PC-9 (cell line): ENCODE measurements around the gene SLC9A3. TPM values are rescaled to one million over a fixed set of nuclear protein-coding genes. Genes with fewer than 3 reads are reported as not detected.

ENCODE experiments used
- BruUV-seq: library from RNA; stranded (reverse); fragments of 400-500 nt; replicated peaks from 2 replicates; lab custom pipeline; 2021; lab: Mats Ljungman, UMichigan
- CTCF ChIA-PET: fragments of 300-600 bp; sonication (Branson Sonifier 250); formaldehyde crosslinking; loops from one replicate; lab custom pipeline; 2022; ENCODE audit warnings: antibody characterized with exemption; lab: Charles Lee
- POLR2A ChIA-PET: fragments of 300-600 bp; sonication (Branson Sonifier 250); formaldehyde crosslinking; loops from one replicate; lab custom pipeline; 2022; ENCODE audit warnings: antibody characterized with exemption; ENCODE audit not compliant: unreplicated experiment; lab: Charles Lee
- DNase-seq, 2 experiments: peaks; one replicate each; pipeline versions ENCODE4 v3.0.0 to v3.0.0-alpha.2; 2015 to 2022; ENCODE audit warnings: mixed read lengths in 1 of 2
- H2AFZ ChIP-seq: fragments of 200-600 bp; sonication (generic); 2 replicates; pipeline ENCODE4 v1.8.1; 2017; ENCODE audit warnings: antibody characterized with exemption
- H3F3A ChIP-seq: fragments of 200-600 bp; sonication (generic); 2 replicates; pipeline ENCODE4 v1.8.1; 2017; ENCODE audit warnings: antibody characterized with exemption, mild to moderate bottlenecking, low read depth; ENCODE audit not compliant: insufficient read depth
- H3K27ac ChIP-seq: fragments of 200-600 bp; sonication (generic); 2 replicates; pipeline ENCODE4 v1.6.1; 2016; ENCODE audit warnings: mixed run types
- H3K27me3 ChIP-seq: fragments of 200-600 bp; sonication (generic); 2 replicates; pipeline ENCODE4 v1.6.1; 2016; ENCODE audit warnings: low read depth, mixed run types; ENCODE audit not compliant: insufficient read depth
- H3K36me3 ChIP-seq: fragments of 200-600 bp; sonication (generic); 2 replicates; pipeline ENCODE4 v1.6.1; 2016; ENCODE audit warnings: low read depth, mixed run types
- H3K4me1 ChIP-seq: fragments of 200-600 bp; sonication (generic); replicated peaks from 2 replicates; pipeline ENCODE4 v1.6.1; 2016; ENCODE audit warnings: mixed run types; ENCODE audit not compliant: insufficient read depth
- H3K4me2 ChIP-seq: fragments of 200-600 bp; sonication (generic); 2 replicates; pipeline ENCODE4 v1.6.1; 2017; ENCODE audit warnings: mixed run types
- H3K4me3 ChIP-seq: fragments of 200-600 bp; sonication (generic); 2 replicates; pipeline ENCODE4 v1.6.1; 2016; ENCODE audit warnings: mixed run types
- H3K79me2 ChIP-seq: fragments of 200-600 bp; sonication (generic); 2 replicates; pipeline ENCODE4 v1.6.1; 2017; ENCODE audit warnings: low read depth, mixed run types
- H3K9me2 ChIP-seq: fragments of 200-600 bp; sonication (generic); 2 replicates; pipeline ENCODE4 v1.8.1; 2017; ENCODE audit warnings: mild to moderate bottlenecking; ENCODE audit not compliant: insufficient read depth
- H3K9me3 ChIP-seq: fragments of 200-600 bp; sonication (generic); 2 replicates; pipeline ENCODE4 v1.8.1; 2016; ENCODE audit warnings: low read depth; ENCODE audit not compliant: insufficient read depth
- H4K20me1 ChIP-seq: fragments of 200-600 bp; sonication (generic); 2 replicates; pipeline ENCODE4 v1.8.1; 2017; ENCODE audit not compliant: insufficient read depth
- CTCF ChIP-seq: fragments of 200-600 bp; sonication (generic); conservative IDR thresholded peaks from 2 replicates; pipeline ENCODE4 v1.6.1; 2017; ENCODE audit warnings: mixed run types, antibody characterized with exemption, mild to moderate bottlenecking, moderate library complexity
- EZH2 ChIP-seq: fragments of 200-600 bp; sonication (generic); IDR thresholded peaks from 2 replicates; pipeline ENCODE4 v1.8.0; 2017; ENCODE audit warnings: antibody characterized with exemption, low read depth
- intact Hi-C: fragments of 100-400 bp; cut with micrococcal nuclease; formaldehyde crosslinking; loops from one replicate; pipeline ENCODE4 v1.10.0; 2022; ENCODE audit not compliant: unreplicated experiment
- total RNA-seq: library from RNA; stranded (reverse); gene quantifications from 2 replicates; pipeline ENCODE4 v1.2.3, GENCODE V29; 2021

The SLC9A3 gene
- total RNA-seq, 1 experiment from 2014 or later = 5.6 TPM

- TF ChIP-seq CTCF (no peak), EZH2 (no peak)
- H3K79me2 ChIP-seq = no peaks in the 10 kb centered on the region
- H3K27ac ChIP-seq = no peak overlapping the region
- no peak overlapping the region for H2AFZ ChIP-seq
- POLR2A ChIA-PET = interaction anchor here (0.7 kb wide), 1 partner anchor 127 kb away, joined by 5 read pairs; no protein-coding TSS in a partner anchor
- 0 out of 2 replicates have a peak, but pooled peaks cover 5% of the 10 kb centered on the region for H4K20me1 ChIP-seq
- BruUV-seq = no TSS peak
- H3K4me3 ChIP-seq = no peak overlapping the region
- no peak for DNase-seq
- no peaks in the 10 kb centered on the region for H3F3A ChIP-seq
- H3K9me2 ChIP-seq = no peaks in the 10 kb centered on the region
- CTCF ChIA-PET = no interaction called here
- no peaks in the 10 kb centered on the region for H3K4me1 ChIP-seq
- H3K27me3 ChIP-seq = no peaks in the 10 kb centered on the region
- no peaks in the 10 kb centered on the region for H3K9me3 ChIP-seq
- no peaks in the 10 kb centered on the region for H3K36me3 ChIP-seq
- H3K4me2 ChIP-seq = no peak overlapping the region
- intact Hi-C loops = no loop called here
Measured at GRCh38 chr5:428754-429452, 95.3 kb downstream of the SLC9A3 start.

- no peak for DNase-seq
- Histone ChIP-seq H3K9me2 (no peaks in the 10 kb centered on the region), H4K20me1 (0 out of 2 replicates have a peak, but pooled peaks cover 5% of the 10 kb centered on the region), H3K4me3 (no peak overlapping the region), H3K27me3 (no peaks in the 10 kb centered on the region), H3K27ac (no peak overlapping the region), H3F3A (no peaks in the 10 kb centered on the region), H3K36me3 (no peaks in the 10 kb centered on the region), H2AFZ (no peak overlapping the region), H3K4me1 (no peaks in the 10 kb centered on the region), H3K4me2 (no peak overlapping the region), H3K79me2 (no peaks in the 10 kb centered on the region), H3K9me3 (no peaks in the 10 kb centered on the region)
- ChIA-PET CTCF (no interaction called here), POLR2A (interaction anchor here (0.7 kb wide), 1 partner anchor 126 kb away, joined by 5 read pairs; no protein-coding TSS in a partner anchor)
- BruUV-seq = no TSS peak
- intact Hi-C loops = no loop called here
- TF ChIP-seq EZH2 (no peak), CTCF (no peak)
Measured at GRCh38 chr5:428219-428618, 96.0 kb downstream of the SLC9A3 start.

- Histone ChIP-seq H3K9me2 (no peaks in the 10 kb centered on the region), H3K79me2 (no peaks in the 10 kb centered on the region), H3K4me2 (no peak overlapping the region), H3K4me1 (no peaks in the 10 kb centered on the region), H4K20me1 (0 out of 2 replicates have a peak, but pooled peaks cover 5% of the 10 kb centered on the region), H3F3A (no peaks in the 10 kb centered on the region), H3K27me3 (no peaks in the 10 kb centered on the region), H3K36me3 (no peaks in the 10 kb centered on the region), H3K4me3 (no peak overlapping the region), H3K27ac (no peak overlapping the region), H3K9me3 (no peaks in the 10 kb centered on the region), H2AFZ (no peak overlapping the region)
- intact Hi-C loops = no loop called here
- BruUV-seq = no TSS peak
- POLR2A ChIA-PET = no interaction called here
- TF ChIP-seq CTCF (no peak), EZH2 (no peak)
- CTCF ChIA-PET = interaction anchor here (0.7 kb wide), 1 partner anchor 84 kb away, joined by 3 read pairs; no protein-coding TSS in a partner anchor
- DNase-seq = no peak
Measured at GRCh38 chr5:427415-428087, 96.7 kb downstream of the SLC9A3 start.
